Embryonic facial prominence (tissue), 1 donor: ENCODE data around the gene FCHSD2.
"Not testable (repeated sequence)": the region's sequence is repeated elsewhere in the genome, so short reads cannot be mapped to it uniquely, and the experiment has no call there.

Source experiments
- DNase-seq: peaks from one replicate; pipeline ENCODE4 v3.0.0-alpha.2; 2016; ENCODE audit errors: extremely low spot score

FCHSD2 gene

DNA sequence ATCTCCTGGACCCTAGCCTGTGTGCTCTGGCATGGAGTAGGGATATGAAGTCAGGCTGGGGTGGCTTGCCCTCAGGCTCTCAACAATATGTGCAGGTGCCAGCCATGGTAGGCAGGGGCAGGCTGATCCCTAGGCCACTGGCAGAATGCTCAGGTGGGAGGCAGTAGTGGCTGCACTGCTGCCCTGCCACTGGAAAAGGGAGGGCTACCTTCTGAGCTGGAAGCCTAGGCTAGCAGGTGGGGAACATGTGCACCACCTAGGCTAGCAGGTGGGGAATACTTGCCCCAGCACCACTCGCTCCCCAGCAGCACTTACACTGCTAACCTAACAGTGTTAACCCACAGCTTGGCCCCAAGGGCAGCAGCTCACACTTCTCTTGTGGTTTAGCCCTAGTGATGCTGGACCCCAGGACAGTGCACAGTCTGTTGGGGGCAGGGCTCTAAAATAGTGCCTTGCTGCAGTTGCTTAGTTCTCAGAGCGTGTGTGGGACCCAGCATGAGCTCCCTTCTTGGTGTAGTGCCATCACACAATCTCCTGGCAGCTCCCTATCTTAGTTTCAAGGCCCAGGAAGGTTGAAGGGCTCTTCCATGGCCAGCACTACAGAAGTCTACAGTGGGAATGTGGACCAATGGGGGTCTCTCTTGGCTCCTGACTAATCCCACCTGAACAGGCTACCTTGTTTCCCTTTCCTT, 130.8 kb downstream of the FCHSD2 start:
- no peak for DNase-seq

DNA sequence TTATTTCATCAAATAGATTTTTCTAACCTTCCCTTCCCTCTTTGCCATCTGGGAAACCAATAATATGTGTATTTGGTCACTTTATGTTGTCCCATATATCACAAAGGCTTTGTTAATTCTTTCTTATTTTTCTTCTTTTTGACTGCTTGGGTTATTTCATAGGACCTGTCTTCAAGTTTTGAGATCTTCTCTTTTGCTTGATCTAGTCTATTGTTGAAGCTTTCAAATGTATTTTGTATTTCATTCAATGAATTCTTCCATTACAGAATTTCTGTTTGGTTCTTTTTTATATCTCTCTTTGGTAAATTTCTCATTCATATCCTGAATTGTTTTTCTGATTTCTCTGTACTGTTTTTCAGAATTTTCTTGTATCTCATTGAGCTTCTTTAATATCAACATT, 132.1 kb downstream of the FCHSD2 start:
- DNase-seq, result no peak

DNA sequence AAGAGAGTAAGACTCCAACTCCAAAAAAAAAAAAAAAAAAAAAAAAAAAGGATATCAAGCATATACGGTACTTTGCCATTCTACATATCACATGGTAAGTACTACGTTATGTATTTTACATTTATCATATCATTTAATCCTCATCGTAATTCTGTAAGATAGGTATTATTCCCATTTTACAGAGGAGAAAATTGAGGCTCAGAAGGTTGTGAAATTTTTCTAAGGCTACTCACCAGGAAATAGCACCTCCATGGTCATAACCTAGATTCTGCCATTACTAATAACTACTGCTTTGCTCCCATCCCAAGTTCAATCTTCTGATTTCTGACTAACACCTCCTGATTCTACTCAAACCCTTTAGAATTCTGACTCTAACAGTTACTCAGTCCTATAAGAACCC, 138.0 kb downstream of the FCHSD2 start:
- DNase-seq, result no peak

DNA sequence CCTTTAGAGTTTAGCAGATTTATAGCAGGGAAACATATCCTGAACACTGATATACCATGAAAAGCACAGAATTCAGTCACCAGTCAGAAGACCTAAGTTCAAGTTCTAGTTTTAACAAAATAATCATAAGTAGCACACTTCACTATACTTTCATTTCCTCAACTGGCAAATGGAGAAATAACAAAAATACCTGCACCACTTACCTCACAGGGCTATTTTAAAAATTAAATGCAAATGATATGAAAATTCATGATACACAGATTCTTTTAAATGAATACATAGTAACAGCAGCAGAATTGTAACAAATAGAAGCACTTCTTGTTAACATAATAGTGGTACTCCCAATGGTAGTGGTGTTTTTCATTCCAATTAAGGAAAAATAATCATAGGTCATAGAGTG, 139.0 kb downstream of the FCHSD2 start:
- no peak for DNase-seq

DNA sequence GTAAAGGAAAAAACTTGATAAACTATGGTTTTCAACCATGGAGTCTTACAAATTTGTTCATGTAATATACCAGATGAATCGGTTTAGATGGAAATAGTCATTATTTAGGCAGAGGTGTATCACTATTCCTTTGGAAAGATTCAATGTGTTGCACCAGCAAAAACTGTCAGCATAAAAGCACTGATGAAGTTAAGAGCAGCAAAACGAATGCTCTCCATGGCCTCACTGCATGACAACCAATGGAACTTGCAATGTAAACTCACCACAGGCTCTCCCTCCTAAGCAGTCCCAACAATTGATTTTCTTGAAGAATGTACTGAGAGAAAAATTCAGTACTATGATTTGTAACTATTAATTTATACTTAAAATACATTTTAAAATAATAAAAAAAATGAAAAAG, 139.9 kb downstream of the FCHSD2 start:
- DNase-seq, result no peak

DNA sequence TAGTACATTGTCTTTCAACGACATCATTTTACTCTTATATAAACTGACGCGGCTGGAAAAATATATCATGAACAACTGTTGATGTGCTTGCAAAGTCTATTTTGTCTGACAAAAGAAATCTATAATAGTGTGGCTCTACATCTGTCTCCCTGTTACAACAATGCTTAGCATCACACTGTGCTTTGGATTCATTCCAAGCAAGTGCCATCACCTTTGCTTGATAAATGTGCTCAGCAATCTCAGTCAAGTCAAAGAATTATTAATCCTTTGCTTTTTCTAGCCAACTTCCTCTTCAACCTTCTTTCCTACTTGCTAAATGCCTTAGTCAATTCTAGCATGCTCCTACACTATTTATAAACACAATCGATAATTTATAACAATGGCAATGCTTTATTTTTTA, 140.5 kb downstream of the FCHSD2 start:
- DNase-seq, result no peak

DNA sequence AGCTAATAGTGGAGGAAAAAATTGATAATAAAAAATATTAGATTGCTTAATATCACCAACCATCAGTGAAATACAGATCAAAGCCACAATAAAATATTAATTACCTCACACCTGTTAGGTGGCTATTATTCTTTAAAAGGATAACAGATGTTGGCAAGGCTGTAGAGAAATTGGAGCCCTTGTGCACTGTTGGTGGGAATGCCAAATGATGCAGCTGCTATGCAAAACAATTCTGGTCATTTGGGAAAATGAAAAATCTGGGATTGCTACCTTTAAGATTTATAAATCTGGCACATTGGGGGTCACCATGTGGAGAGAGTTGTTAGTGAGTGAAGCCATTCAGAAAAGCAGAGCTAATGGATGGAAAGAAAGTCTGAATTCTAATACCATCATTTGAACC, 143.4 kb downstream of the FCHSD2 start:
- DNase-seq, result no peak

DNA sequence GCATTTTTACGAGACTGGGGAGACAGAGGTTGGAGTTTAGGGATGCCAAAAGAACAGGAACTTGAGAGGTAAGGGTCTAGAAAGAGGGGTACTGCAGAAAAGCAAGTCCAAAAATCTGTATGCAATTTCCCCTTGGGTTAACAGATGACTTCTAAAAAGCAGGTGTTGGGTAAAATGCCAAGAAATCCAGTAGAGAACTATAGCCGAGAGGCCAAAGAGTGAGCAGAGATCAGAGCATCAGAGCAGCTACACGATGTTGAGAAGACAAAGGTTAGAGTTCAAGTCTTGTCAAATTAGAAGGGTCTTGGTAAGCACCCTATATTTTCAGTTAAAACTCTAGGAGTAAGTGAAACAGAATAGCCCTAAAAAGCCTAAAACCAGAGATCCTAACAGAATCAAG, 145.2 kb downstream of the FCHSD2 start:
- no peak for DNase-seq

DNA sequence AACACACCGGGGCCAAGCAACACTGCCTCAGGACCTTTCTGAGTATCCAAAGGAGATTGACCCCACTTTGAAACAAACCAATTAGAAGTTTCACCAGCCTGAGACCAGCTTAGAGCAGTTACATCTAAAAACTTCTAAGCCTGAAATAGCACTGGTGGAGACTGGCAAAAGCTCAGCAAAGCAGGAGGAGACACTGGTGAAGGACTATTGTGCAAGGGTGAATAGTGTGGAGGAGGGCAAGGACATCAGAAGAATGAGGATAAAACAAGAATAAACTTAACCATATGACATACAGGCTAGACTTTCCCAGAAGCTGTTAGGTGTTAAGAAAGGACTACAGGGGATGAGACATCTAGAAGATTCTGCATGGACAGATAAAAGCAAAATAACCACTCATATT, 152.4 kb downstream of the FCHSD2 start:
- no peak for DNase-seq

DNA sequence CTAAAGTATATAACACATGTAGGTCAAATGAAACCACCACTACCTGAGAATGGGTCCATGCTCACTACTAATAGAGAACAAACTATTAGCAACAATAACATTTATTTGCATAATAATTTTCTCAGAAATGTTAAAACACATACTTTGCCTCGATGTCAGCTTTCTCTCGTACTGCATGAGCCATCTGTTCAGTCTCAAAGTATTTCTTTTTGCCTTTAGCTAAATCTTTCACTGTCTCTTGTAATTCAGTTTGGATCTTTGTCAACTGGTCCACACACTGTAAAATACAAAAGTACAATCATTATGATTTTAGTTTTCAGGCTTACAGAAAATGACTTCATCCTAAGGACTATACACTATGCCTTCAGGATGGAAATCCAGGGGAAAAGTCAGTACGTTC, 153.3 kb downstream of the FCHSD2 start:
- no peak for DNase-seq

DNA sequence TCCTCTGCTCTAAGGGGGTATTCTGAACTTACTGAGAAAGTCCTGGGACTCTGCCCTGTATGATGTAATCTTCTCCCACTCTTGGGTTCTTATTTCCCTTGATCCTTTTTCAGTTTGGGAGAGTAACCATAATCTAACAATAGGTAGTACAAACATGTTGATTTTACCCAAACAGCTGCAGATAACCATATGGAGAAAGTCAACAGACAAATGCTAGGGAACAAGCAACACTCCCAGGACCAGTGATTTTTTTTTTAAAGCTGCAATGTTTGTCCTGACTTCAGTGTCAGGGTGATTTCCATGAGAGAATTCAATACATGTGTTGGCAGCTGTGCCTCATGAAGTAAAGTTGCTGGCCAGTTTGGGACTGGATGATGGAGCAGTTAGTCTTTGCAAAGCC, 156.5 kb downstream of the FCHSD2 start:
- DNase-seq, result no peak

DNA sequence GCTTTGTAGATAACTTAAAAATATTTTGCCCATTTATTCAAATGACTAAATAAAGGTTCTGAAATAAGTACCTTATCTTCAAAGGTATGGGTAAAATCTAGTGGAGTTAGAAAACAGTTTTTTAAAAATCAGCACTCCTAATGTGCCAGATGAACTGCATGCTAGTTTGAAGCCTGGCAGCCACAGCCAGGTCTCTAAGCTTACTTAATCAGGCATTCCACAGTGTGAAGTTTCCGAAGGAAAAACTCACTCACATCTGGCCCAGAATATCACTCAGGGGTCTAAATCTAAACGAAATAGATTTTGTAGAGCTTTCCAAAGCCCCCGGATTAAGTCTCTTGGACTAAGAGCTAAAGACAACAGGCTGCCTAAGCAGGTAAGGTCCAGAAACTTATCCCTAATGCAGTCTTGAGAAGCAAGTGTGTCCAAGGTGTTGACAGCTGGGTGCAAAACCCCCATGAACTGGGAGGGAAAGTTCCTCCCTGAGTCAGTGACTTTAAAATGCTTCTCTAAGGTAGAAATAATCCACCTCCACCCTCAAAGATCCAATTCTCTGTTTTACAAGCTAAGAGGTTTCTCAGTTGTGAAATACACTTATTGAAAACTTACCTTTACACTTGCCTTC, 157.6 kb downstream of the FCHSD2 start:
- no peak for DNase-seq

DNA sequence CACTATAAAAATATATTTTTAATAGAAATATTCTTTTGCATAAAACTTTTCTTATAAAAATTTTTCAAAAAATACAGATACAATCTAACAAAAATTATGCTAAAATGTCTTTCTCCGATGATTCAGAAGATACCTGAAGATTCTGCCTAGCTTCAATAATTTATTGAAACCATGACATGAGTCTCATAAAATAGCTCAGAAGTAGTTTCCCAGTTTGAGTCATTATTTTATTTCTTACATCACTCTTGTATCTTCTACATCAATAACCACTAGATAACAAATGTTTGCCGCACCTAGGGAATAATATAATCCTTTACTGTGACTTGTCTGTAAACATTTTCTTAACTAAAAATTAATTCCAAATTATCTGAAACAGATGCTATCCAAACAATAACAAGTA, 158.6 kb downstream of the FCHSD2 start:
- DNase-seq, result no peak

DNA sequence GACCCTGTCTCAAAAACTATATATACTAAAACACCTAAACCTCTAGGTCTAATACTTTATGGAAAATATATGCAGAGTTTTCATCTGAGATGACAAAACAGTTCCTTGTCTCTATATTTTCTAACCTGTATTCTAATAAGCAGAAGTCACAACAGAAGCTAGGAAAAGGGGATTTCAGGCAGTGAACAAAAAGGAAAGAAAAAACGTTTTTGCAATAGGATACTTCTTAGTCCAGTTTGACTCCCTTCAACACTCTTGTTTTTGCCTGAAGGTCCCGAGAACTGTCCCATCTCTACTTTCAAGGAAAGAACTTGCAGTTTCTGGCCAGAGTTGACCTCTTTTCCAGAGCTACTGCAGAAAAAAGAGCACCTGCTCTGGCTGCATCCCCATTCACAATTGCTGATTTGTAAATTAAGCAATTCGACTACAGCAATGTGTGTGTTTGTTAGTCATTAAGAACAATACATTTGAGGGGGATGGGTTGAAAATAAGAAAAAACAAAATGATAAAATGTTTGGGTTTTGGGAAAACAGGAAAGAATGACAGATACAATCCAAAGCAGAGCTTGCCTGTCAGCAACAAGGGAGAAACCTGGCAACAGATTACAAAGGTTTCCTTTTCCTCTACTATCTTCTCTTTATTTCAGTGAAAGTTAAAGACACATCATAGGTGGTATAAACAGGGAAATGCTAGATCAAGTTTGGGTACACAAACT, 160.0 kb downstream of the FCHSD2 start:
- no peak for DNase-seq

DNA sequence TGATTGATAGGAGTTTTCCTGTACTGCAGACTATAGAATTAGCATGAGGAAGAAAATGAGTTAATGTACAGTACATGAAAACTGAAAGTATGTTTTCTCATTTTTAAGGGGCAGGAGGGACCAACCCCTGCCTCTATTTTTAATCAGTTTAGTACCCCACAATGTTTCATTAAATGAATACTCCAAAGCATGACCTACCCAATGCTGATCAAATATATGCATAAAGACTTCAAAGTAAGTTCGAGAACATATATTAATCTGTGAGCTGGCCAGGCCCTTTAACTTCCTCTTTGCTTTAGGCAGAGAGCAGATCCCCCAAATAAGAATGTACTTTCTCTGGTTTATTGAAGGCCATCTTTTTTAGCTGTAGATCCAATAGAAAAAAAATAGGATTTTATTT, 161.0 kb downstream of the FCHSD2 start:
- no peak for DNase-seq

DNA sequence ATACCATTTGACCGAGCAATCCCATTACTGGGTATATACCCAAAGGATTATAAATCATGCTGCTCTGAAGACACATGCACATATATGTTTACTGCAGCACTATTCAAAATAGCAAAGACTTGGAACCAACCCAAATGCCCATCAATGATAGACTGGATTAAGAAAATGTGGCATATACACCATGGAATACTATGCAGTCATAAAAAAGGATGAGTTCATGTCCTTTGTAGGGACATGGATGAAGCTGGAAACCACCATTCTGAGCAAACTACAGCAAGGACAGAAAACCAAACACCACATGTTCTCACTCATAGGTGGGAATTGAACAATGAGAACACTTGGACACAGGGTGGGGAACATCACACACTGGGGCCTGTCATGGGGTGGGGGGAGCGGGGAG, 164.3 kb downstream of the FCHSD2 start:
- DNase-seq, result not testable (repeated sequence)

DNA sequence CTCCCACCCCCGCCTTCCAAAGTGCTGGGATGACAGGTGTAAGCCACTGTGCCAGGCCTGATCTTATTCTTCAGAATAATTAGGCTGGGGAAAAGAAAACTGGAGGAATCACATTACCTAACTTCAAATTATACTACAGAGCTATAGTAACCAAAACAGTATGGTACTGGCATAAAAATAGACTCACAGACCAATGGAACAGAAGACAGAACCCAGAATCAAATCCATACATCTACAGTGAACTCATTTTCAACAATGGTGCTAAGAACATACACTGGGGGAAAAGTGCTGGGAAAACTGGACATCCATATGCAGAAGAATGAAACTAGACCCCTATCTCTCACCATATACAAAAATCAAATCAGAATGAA, 165.6 kb downstream of the FCHSD2 start:
- DNase-seq, result not testable (repeated sequence)

DNA sequence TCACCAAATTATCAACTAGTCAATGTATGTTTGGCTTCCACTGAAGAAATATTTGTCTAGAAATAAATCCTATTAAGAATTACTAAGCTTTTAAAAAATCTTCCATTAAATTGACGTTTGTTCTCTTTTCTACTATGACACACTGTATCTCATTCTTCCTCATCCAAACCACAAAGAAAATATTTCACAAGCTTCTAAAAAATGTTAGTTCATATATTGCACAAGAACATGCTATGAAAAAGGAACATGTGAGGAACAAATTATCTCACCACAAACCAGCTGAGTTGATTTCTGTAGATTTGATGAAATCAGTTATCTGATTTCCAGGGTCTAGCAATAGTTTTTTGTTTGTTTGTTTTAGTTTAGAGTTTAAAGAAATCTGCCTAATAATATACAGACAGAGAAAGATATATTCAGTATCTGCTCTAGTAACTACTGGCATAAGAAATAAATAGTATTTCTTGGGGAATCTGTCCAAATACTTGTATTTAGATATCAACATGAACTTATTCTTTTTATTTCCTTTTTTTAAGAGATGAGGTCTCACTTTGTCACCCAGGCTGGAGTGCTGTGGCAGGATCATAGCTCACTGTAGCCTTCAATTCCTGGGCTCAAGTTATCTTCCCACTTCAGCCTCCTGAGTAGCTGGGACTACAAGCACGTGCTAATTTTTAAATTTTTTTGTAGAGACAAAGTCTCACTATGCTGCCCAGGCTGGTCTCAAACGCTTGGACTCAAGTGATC, 166.2 kb downstream of the FCHSD2 start:
- DNase-seq, result no peak

DNA sequence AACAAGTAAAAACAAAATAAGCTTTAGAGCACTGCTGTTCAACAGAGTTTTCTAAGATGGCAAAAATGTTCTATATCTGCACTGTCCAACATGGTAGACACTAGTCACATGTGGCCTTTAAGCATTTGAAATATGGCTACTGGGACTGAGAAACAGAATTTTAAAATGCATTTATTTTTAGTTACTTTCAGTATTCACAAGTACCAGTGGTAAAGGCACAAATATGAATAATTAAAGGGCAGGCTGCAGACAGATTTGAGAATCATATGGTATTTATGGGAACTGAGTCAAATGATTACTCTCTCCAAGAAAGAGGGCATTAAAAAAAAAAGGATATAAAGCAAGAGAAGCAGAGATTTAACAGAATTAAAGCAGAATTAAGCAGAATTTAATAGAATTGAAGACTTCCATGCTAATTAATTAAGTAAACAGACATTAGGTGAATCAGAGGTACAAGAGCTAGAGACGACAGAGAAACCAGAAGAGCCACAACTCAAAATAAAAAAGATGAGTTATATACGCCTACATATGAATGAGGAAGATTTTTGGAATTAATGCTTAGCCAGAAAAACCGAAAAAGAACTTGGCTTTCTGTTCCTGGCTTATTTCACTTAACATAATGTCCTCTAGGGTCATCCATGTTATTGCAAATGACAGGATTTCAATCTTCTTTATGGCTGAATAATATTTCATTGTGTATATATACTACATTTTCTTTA, 167.5 kb downstream of the FCHSD2 start:
- no peak for DNase-seq

DNA sequence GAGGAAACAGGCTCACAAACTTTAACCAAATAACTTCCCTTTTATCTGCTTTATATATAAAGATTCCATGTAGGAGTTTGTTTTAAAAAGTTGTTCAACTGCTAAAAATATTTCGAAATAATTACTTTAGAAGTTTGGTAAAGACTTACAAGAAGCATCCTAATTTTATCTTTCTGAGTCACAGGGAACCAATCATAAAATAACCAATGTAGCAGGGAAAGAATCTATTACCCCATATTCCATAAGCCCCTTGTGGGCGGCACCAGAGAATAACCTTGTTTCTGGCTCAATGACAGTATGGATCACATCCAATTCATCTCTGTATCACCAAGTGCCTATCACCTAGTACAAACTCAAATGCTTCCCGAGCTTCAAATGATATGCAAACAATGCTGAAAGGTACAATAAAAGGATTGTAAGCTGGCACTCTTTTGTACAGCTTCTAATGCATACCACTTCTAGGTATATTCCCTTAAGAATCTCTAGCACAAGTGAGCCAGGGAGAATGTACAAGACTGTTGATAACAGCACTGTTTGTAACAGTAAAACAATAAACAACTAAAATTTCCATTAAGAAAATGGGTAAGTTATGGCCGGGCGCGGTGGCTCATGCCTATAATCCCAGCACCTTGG, 169.5 kb downstream of the FCHSD2 start:
- DNase-seq, result no peak

DNA sequence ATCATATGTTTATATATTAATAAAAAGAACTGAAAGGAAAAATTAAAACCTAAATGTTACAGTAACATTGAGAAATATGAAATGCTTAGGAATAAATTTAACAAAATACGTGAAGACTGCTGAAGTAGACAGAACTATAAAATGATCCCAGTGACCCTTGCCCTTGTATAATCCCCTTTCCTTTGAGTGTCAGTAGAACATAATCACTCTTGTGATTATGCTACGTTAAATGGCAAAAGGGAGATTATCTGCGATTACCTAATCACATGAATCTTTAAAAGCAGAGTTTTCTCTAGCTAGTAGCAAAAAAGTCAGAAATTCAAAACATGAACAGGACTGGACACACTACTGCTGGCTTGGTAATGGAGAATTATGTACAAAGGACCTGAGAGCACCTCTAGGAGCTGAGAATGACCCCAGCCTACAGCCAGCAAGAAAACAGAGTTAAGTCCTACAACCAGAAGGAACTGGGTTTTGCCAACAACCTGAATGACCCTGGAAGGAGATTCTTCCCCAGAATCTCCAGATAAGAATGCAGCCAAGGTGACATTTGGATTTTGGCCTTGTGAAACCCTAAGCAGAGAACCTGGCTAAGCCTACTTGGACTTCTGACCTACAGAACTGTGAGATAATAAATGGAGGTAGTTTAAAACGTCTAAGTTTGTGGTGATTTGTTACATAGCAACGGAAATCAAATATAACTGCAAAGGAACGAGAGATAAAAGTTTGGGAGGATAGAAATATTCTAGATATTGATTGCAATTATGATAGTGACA, 170.7 kb downstream of the FCHSD2 start:
- no peak for DNase-seq
